ENCODE measurements around the gene SLC15A4.

DNA sequence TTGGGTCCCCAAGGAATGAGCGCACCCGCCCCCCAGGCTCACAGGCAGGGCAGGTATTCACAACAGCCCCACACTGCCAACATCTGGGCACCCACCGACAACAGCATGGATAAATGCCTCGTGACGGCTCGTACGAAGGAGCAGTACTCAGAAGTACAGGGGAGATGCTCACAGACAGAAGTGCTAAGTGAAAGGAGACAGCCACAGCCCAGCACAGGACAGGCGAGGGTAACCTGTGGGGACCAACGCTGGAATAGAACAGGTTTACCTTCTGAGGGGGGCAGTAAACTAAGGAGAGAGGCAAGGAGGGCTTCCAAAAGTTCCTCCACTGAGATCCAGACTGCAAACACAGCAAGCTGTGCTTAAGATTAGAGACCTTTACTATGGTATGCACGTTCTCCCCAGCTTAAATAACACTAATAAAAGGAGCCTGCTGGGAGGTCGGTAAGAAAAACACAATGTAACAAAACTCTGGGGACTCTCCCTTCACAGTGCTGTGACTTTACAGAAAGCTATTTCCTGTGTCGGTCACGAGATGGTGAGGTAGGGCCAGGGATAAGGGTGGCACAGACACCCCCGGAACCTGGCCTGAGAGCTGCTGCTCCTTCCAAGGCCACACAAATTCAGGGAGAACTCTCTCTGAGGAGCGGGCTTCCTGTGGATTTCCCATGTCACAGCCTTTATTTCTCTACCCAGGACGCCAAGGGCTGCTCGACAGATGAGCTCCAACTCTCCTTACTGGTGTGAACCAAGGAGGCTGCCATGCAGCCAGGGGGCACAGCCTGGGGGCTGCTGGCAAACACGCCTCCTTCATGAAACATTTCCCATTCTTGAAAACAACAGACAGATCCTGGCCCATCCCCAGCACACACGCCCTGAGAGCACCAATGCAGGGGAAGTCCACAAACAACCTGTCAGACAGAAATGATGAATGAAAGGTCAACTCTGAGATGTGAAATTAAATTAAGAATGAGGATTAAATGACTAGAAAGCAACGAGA lies 26.3 kb downstream of the SLC15A4 start:
- TF ChIP-seq, protein P1, sequence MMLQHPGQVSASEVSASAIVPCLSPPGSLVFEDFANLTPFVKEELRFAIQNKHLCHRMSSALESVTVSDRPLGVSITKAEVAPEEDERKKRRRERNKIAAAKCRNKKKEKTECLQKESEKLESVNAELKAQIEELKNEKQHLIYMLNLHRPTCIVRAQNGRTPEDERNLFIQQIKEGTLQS (IDR thresholded peaks at IDR 0.05): no peak
- TF ChIP-seq, protein P2, sequence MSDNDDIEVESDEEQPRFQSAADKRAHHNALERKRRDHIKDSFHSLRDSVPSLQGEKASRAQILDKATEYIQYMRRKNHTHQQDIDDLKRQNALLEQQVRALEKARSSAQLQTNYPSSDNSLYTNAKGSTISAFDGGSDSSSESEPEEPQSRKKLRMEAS (IDR thresholded peaks at IDR 0.05): no peak
- TF ChIP-seq, protein P3, sequence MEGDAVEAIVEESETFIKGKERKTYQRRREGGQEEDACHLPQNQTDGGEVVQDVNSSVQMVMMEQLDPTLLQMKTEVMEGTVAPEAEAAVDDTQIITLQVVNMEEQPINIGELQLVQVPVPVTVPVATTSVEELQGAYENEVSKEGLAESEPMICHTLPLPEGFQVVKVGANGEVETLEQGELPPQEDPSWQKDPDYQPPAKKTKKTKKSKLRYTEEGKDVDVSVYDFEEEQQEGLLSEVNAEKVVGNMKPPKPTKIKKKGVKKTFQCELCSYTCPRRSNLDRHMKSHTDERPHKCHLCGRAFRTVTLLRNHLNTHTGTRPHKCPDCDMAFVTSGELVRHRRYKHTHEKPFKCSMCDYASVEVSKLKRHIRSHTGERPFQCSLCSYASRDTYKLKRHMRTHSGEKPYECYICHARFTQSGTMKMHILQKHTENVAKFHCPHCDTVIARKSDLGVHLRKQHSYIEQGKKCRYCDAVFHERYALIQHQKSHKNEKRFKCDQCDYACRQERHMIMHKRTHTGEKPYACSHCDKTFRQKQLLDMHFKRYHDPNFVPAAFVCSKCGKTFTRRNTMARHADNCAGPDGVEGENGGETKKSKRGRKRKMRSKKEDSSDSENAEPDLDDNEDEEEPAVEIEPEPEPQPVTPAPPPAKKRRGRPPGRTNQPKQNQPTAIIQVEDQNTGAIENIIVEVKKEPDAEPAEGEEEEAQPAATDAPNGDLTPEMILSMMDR (IDR thresholded peaks at IDR 0.05; ENCODE audit: low read depth, low read length, missing input control): no peak
- TF ChIP-seq YY1 (IDR thresholded peaks at IDR 0.05) (no peak), RXRA (IDR thresholded peaks at IDR 0.05) (no peak), SP1 (IDR thresholded peaks at IDR 0.05) (no peak), EGR1 (IDR thresholded peaks at IDR 0.05; ENCODE audit: low read depth in 2 of 2) (no peak)
- TF ChIP-seq, protein P4, sequence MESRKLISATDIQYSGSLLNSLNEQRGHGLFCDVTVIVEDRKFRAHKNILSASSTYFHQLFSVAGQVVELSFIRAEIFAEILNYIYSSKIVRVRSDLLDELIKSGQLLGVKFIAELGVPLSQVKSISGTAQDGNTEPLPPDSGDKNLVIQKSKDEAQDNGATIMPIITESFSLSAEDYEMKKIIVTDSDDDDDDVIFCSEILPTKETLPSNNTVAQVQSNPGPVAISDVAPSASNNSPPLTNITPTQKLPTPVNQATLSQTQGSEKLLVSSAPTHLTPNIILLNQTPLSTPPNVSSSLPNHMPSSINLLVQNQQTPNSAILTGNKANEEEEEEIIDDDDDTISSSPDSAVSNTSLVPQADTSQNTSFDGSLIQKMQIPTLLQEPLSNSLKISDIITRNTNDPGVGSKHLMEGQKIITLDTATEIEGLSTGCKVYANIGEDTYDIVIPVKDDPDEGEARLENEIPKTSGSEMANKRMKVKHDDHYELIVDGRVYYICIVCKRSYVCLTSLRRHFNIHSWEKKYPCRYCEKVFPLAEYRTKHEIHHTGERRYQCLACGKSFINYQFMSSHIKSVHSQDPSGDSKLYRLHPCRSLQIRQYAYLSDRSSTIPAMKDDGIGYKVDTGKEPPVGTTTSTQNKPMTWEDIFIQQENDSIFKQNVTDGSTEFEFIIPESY (IDR thresholded peaks at IDR 0.05): no peak

Measured in liver (tissue), 3 donors.